OCI-LY7 (cell line): Measurements from ENCODE around the gene MAOB. TPM values are rescaled to one million over a fixed set of nuclear protein-coding genes. Genes with fewer than 3 reads are reported as not detected.

Experiments used
- BruUV-seq: library from RNA; stranded (reverse); fragments of 400-500 nt; replicated peaks from 2 replicates; lab custom pipeline; 2021; lab: Mats Ljungman, UMichigan
- CTCF ChIA-PET: fragments of 300-600 bp; sonication (Branson Sonifier 250); formaldehyde crosslinking; loops from one replicate; lab custom pipeline; 2022; ENCODE audit warnings: antibody characterized with exemption; ENCODE audit not compliant: unreplicated experiment; lab: Charles Lee
- POLR2A ChIA-PET: fragments of 300-600 bp; sonication (Branson Sonifier 250); formaldehyde crosslinking; loops from one replicate; lab custom pipeline; 2022; ENCODE audit warnings: antibody characterized with exemption; lab: Charles Lee
- DNase-seq: peaks from one replicate; pipeline ENCODE4 v3.0.0-alpha.2; 2015; ENCODE audit warnings: low spot score
- H2AFZ ChIP-seq: fragments of 200-600 bp; sonication (generic), shearing (Covaris generic); 2 replicates; pipeline ENCODE4 v1.6.1; 2014; ENCODE audit warnings: mild to moderate bottlenecking, antibody characterized with exemption, low read length, moderate library complexity
- H3K27ac ChIP-seq: fragments of 200-600 bp; sonication (generic); 2 replicates; pipeline ENCODE4 v1.5.1; 2014; ENCODE audit warnings: mixed run types, low read depth, mild to moderate bottlenecking, moderate library complexity, low read length, inconsistent platforms; ENCODE audit not compliant: poor library complexity, severe bottlenecking
- H3K36me3 ChIP-seq: fragments of 200-600 bp; sonication (generic); 2 replicates; pipeline ENCODE4 v1.6.1; 2014; ENCODE audit warnings: mild to moderate bottlenecking, antibody characterized with exemption, low read length, moderate library complexity, mixed read lengths; ENCODE audit not compliant: insufficient read depth
- H3K4me1 ChIP-seq: fragments of 200-600 bp; sonication (generic); 2 replicates; pipeline ENCODE4 v1.5.1; 2014; ENCODE audit warnings: mild to moderate bottlenecking, low read length; ENCODE audit not compliant: insufficient read depth, poor library complexity, severe bottlenecking
- H3K4me2 ChIP-seq: fragments of 200-600 bp; sonication (generic); 2 replicates; pipeline ENCODE4 v1.6.1; 2014; ENCODE audit warnings: mild to moderate bottlenecking, low read length
- H3K4me3 ChIP-seq: fragments of 200-600 bp; sonication (generic); 2 replicates; pipeline ENCODE4 v1.5.1; 2014; ENCODE audit warnings: mild to moderate bottlenecking, low read depth, low read length; ENCODE audit not compliant: poor library complexity, severe bottlenecking
- H3K79me2 ChIP-seq: fragments of 200-600 bp; sonication (generic); 2 replicates; pipeline ENCODE4 v1.6.1; 2016; ENCODE audit warnings: low read depth, mild to moderate bottlenecking, low read length, moderate library complexity, mixed read lengths; ENCODE audit not compliant: insufficient read depth
- H3K9me2 ChIP-seq: fragments of 200-600 bp; sonication (generic); 2 replicates; pipeline ENCODE4 v1.6.1; 2016; ENCODE audit warnings: mild to moderate bottlenecking, low read length, mixed read lengths; ENCODE audit not compliant: insufficient read depth
- H3K9me3 ChIP-seq: fragments of 200-600 bp; sonication (generic); 2 replicates; pipeline ENCODE4 v1.6.1; 2014; ENCODE audit warnings: mild to moderate bottlenecking, mixed run types, low read length, mixed read lengths
- H4K20me1 ChIP-seq: fragments of 200-600 bp; sonication (generic); 2 replicates; pipeline ENCODE4 v1.6.1; 2014; ENCODE audit warnings: mild to moderate bottlenecking, antibody characterized with exemption, low read length, moderate library complexity, mixed read lengths; ENCODE audit not compliant: insufficient read depth
- EZH2phosphoT487 ChIP-seq: fragments of 200-600 bp; sonication (generic); IDR thresholded peaks from 2 replicates; pipeline ENCODE4 v1.6.1; 2018; ENCODE audit warnings: low read depth, borderline replicate concordance, mild to moderate bottlenecking, mixed run types, antibody characterized with exemption, low read length, moderate library complexity, mixed read lengths
- intact Hi-C: fragments of 100-400 bp; cut with micrococcal nuclease; formaldehyde crosslinking; loops from one replicate; pipeline ENCODE4 v1.10.0; 2022; ENCODE audit not compliant: unreplicated experiment
- total RNA-seq, 2 experiments: library from RNA; depleted of rRNA in 1 of 2; stranded (reverse); fragments of >200 nt in 1 of 2; shearing (Covaris generic) in 1 of 2; gene quantifications; 2 replicates each; pipeline ENCODE4 v1.2.3, GENCODE V29; 2014 to 2022
- TF ChIP-seq, protein P1 (sequence below): fragments of 200-600 bp; sonication (generic); conservative IDR thresholded peaks from 2 replicates; pipeline ENCODE4 v1.5.1; 2014; ENCODE audit warnings: mild to moderate bottlenecking, antibody characterized with exemption, low read length, moderate library complexity, mixed read lengths

Gene MAOB
- total RNA-seq, 2 experiments from 2014 or later, result not detected

DNA sequence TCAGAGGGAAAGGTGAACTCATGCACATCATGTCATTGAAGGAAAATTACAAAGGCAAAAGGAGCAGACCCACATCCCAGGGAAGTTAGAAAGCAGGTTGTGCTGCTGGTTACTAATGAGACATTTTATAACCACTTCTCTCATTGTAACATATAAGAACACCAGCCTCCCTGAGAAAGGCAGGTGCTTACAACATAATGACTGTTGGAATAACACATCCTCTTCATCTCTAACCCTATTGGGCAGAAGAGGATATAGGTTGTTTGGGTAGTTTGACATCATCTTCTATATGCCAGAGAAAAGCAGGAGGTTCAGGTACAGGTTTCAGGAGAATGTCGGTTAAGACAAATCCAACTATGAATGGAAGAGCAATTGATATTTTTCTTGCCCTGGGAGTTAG lies 148.6 kb downstream of the MAOB start:
- DNase-seq, result no peak
- no TSS peak for BruUV-seq
- no peak overlapping the region for H3K4me2 ChIP-seq
- H3K79me2 ChIP-seq, result no peaks in the 10 kb centered on the region
- no peaks in the 10 kb centered on the region for H3K4me1 ChIP-seq
- TF ChIP-seq, protein P1, sequence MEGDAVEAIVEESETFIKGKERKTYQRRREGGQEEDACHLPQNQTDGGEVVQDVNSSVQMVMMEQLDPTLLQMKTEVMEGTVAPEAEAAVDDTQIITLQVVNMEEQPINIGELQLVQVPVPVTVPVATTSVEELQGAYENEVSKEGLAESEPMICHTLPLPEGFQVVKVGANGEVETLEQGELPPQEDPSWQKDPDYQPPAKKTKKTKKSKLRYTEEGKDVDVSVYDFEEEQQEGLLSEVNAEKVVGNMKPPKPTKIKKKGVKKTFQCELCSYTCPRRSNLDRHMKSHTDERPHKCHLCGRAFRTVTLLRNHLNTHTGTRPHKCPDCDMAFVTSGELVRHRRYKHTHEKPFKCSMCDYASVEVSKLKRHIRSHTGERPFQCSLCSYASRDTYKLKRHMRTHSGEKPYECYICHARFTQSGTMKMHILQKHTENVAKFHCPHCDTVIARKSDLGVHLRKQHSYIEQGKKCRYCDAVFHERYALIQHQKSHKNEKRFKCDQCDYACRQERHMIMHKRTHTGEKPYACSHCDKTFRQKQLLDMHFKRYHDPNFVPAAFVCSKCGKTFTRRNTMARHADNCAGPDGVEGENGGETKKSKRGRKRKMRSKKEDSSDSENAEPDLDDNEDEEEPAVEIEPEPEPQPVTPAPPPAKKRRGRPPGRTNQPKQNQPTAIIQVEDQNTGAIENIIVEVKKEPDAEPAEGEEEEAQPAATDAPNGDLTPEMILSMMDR, result no peak
- no peak for TF ChIP-seq EZH2phosphoT487
- H3K36me3 ChIP-seq, result no peaks in the 10 kb centered on the region
- H3K4me3 ChIP-seq, result no peak overlapping the region
- no peaks in the 10 kb centered on the region for H3K9me3 ChIP-seq
- no peak overlapping the region for H2AFZ ChIP-seq
- CTCF ChIA-PET, result no interaction called here
- intact Hi-C loops, result no loop called here
- H3K9me2 ChIP-seq, result no peaks in the 10 kb centered on the region
- H4K20me1 ChIP-seq, result no peaks in the 10 kb centered on the region
- POLR2A ChIA-PET, result no interaction called here
- H3K27ac ChIP-seq, result no peak overlapping the region

DNA sequence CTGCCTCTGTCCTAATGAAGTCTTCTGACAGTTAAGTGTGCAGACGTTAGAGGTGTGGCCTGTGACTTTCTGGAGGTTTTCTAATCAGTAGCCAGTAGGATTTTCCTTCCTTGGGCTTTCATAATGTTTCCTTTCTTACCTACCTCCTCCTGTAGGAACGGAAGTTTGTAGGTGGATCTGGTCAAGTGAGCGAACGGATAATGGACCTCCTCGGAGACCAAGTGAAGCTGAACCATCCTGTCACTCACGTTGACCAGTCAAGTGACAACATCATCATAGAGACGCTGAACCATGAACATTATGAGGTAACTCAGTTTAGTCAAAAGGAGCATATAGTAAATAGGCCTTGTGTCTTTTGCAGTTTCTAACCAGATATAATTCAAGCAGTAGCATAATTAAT lies 151.2 kb downstream of the MAOB start:
- no peaks in the 10 kb centered on the region for H3K4me1 ChIP-seq
- BruUV-seq, result no TSS peak
- intact Hi-C loops, result no loop called here
- H4K20me1 ChIP-seq, result no peaks in the 10 kb centered on the region
- H3K4me2 ChIP-seq, result no peak overlapping the region
- H3K27ac ChIP-seq, result no peak overlapping the region
- H3K9me3 ChIP-seq, result no peaks in the 10 kb centered on the region
- TF ChIP-seq, protein P1, result no peak
- no peak for TF ChIP-seq EZH2phosphoT487
- H3K79me2 ChIP-seq, result no peaks in the 10 kb centered on the region
- ChIA-PET POLR2A (no interaction called here), CTCF (no interaction called here)
- H2AFZ ChIP-seq, result no peak overlapping the region
- no peaks in the 10 kb centered on the region for H3K9me2 ChIP-seq
- no peak overlapping the region for H3K4me3 ChIP-seq
- no peaks in the 10 kb centered on the region for H3K36me3 ChIP-seq
- no peak for DNase-seq

DNA sequence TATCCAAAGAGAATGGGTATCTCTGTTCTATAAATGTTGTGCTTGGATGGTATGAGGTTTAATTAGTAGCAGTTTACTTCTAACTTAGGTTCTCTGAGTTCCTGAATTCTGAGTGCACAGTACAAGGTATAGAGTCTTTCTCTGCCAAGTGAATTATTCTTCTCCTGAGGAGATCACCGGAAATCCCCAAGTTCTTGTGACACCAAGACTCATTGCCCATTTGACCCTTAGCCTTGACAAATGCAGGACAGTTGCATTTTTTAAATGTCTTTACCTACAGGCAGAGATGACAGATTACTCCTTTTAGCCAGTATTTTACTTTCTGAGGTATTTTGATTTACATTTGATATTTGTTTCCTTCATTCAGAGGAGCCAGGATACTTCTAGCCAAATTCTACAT lies 153.3 kb downstream of the MAOB start:
- H3K9me3 ChIP-seq, result no peaks in the 10 kb centered on the region
- POLR2A ChIA-PET, result no interaction called here
- TF ChIP-seq EZH2phosphoT487, result no peak
- TF ChIP-seq, protein P1, result no peak
- no peak overlapping the region for H3K4me3 ChIP-seq
- no peak overlapping the region for H3K27ac ChIP-seq
- no peak for DNase-seq
- no peaks in the 10 kb centered on the region for H3K9me2 ChIP-seq
- intact Hi-C loops, result no loop called here
- no peaks in the 10 kb centered on the region for H3K36me3 ChIP-seq
- H2AFZ ChIP-seq, result no peak overlapping the region
- no TSS peak for BruUV-seq
- CTCF ChIA-PET, result no interaction called here
- H3K4me2 ChIP-seq, result no peak overlapping the region
- no peaks in the 10 kb centered on the region for H4K20me1 ChIP-seq
- H3K4me1 ChIP-seq, result no peaks in the 10 kb centered on the region
- H3K79me2 ChIP-seq, result no peaks in the 10 kb centered on the region
